Heart right ventricle (tissue), 16 donors: ENCODE results near the gene DPP10. TPM values are rescaled to one million over a fixed set of nuclear protein-coding genes. Genes with fewer than 3 reads are reported as not detected.

Experiments
- ATAC-seq, 8 donors: fragments of 200-7000 bp; cut with Tn5 transposase; one replicate each; pipeline ENCODE4 v1.9.1; 2020; ENCODE audit warnings: mild to moderate bottlenecking in 8 of 8, moderate library complexity in 8 of 8, moderate number of reproducible peaks in 1 of 8
- DNase-seq, 2 donors: peaks; one replicate each; pipeline ENCODE4 v3.0.0-alpha.2; 2020
- H3K27ac ChIP-seq, 10 donors: fragments of 200-600 bp; sonication (generic) in 2 of 10; one replicate each; pipeline versions ENCODE4 v1.5.0 to v1.8.0; 2020 to 2022; ENCODE audit warnings: mild to moderate bottlenecking in 3 of 10
- H3K27me3 ChIP-seq, 7 donors: fragments of 200-600 bp; one replicate each; pipeline ENCODE4 v1.8.0; 2021 to 2022; ENCODE audit warnings: mild to moderate bottlenecking in 2 of 7
- H3K36me3 ChIP-seq, 9 donors: fragments of 200-600 bp; sonication (generic) in 1 of 9; one replicate each; pipeline versions ENCODE4 v1.5.0 to v1.8.0; 2020 to 2022; ENCODE audit warnings: mild to moderate bottlenecking in 2 of 9
- H3K4me1 ChIP-seq, 9 donors: fragments of 200-600 bp; sonication (generic) in 1 of 9; one replicate each; pipeline versions ENCODE4 v1.5.0 to v1.8.0; 2020 to 2022; ENCODE audit warnings: mild to moderate bottlenecking in 4 of 9
- H3K4me3 ChIP-seq, 10 donors: fragments of 200-600 bp; sonication (generic) in 2 of 10; one replicate each; pipeline versions ENCODE4 v1.5.0 to v1.8.0; 2020 to 2022; ENCODE audit warnings: mild to moderate bottlenecking in 7 of 10, moderate library complexity in 2 of 10
- H3K9me3 ChIP-seq, 11 donors: fragments of 200-600 bp in 10 of 11; sonication (generic) in 2 of 11; one replicate each; pipeline versions ENCODE4 v1.5.0 to v1.8.0; 2013 to 2022; ENCODE audit warnings: mild to moderate bottlenecking in 2 of 11, control low read depth in 1 of 11, moderate library complexity in 1 of 11
- CTCF ChIP-seq, 9 donors: fragments of 200-600 bp; sonication (generic) in 2 of 9; IDR thresholded peaks; one replicate each; pipeline versions ENCODE4 v1.5.0 to v1.8.0; 2021 to 2022; ENCODE audit warnings: antibody characterized with exemption in 9 of 9, mild to moderate bottlenecking in 5 of 9, moderate library complexity in 1 of 9
- WGBS, 2 donors: extraction: QIAGEN DNeasy Blood & Tissue Kit; methylation state at CpG; one replicate each; pipeline ENCODE4 v1.1.7; 2013; ENCODE audit warnings: inconsistent platforms in 1 of 2; 5-methylcytosine and 5-hydroxymethylcytosine counted together
- intact Hi-C, 10 donors: fragments of 100-400 bp; cut with DNase I; formaldehyde crosslinking; loops; one replicate each; pipeline versions ENCODE4 v1.11.1 to v1.14.2; 2022
- polyA plus RNA-seq, 2 donors: library from polyadenylated mRNA; stranded (reverse); fragments of 200-250 nt; gene quantifications; one replicate each; pipeline ENCODE4 v1.2.3, GENCODE V29; 2013
- total RNA-seq, 10 donors: library from RNA; stranded (reverse); fragmentation: NEBNext Ultra II Directional in 3 of 10; extraction: Animal tissue kit (Norgen Biotek cat#: 25700) in 3 of 10; gene quantifications; one replicate each; pipeline versions ENCODE4 v1.2.1 to v1.2.4, GENCODE V29; 2021 to 2023
- donor health status: Arrhythmogenic right ventricular cardiomyopathy.
- donor health status: ischemic (EF 13 %, LVEDD 7.1; RV severe dilation, severe dysfunction).
- donor health status: healthy with polysubstance abuse.
- donor health status: DM: no; HTN: yes; CAD: no.
- donor health status: DM: no; HTN: no; CAD: no.
- donor health status: ischemic (EF 25% LVEDD 6.9; RV normal size, moderate dysfunction).
- donor health status: ischemic (EF 25% LVEDD 5.7; RV mildly dilated, moderate dysfunction).
- donor health status: healthy.
- donor health status: DM: yes; HTN: yes; CAD: no.
- donor health status: Ischemic cardiomyopathy.
- donor health status: ischemic (EF 35%, LVEDD 5.7; RV mildly dilated, moderate dysfunction).
- donor health status: nonischemic (EF 11% LVEDD 7.7; RV severe dilation, severe dysfunction).
- donor health status: DM: yes; HTN: yes; CAD: no.
- donor health status: PGD.
- donor health status: ischemic (EF 29% LVEDD 5.4; RV normal size, mild dysfunction).
- donor health status: nonischemic (EF 23%, LVEDD 6.1; RV moderate dilation, normal function).

The DPP10 gene
- total and polyA plus RNA-seq, 12 donors: 0.15 to 0.49 (median 0.38) TPM; not detected in 9

DNA sequence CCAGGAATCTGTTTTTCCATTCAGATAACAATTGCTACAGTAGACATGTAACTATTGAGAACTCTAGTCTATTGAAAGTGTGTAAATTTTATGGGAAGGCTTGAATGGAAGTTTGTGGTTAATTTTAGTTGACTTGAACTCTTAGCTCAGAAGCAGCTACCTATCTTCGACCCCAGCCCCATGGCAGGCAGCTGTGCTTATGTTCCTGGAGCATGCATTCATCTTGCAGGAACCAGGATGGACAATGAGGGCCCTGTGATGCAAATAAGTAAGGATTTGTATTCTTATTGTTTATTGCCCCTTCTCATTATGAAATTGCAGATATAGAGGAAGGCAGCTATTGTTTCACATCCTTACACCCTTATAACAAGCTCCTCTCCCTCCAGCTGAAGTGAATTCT is 1252.2 kb downstream of the DPP10 start:
- Histone ChIP-seq H3K27ac (no peak overlapping the region), H3K36me3 (no peaks in the 10 kb centered on the region), H3K27me3 (no peaks in the 10 kb centered on the region), H3K9me3 (peaks cover 0 to 36% (median 0%) of the 10 kb centered on the region in 11 donors), H3K4me1 (no peaks in the 10 kb centered on the region), H3K4me3 (no peak overlapping the region)
- intact Hi-C loops: no loop called here
- 67 to 76% methylated on average over 1 of the region's 1 CpG for WGBS, 2 donors
- ATAC-seq: no peak
- TF ChIP-seq CTCF (IDR thresholded peaks at IDR 0.05): no peak
- DNase-seq: no peak

DNA sequence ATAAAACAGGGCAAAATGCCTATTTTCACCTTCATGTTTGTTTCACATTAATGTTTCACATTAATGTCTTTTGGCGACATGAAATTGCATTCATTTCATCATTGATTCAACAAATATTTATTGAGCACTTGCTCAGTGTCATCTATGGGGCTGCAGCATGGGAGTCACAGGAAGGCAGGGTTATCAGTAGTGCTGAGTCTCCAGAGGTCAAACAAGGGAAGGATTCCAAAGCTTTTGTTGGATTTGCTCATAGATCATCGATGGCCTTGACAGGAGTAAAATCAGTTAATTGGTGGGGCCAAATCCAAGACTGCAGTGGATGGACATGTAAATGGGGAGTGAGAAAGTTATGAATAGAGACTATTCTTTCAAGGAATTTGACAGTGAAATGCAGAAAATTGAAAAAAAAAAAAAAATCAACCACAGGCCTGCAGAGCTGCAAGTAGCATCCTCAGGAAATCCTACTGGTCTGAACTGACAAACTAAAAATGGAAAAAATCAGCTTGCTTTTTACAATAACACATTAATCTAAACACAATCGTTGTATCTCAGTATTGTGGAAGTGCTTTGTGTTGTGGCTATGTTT is 1290.8 kb downstream of the DPP10 start:
- no peak for DNase-seq
- Histone ChIP-seq H3K27me3 (peaks cover 0 to 4% (median 0%) of the 10 kb centered on the region in 7 donors), H3K9me3 (peaks cover 0 to 5% (median 0%) of the 10 kb centered on the region in 11 donors), H3K4me1 (no peaks in the 10 kb centered on the region), H3K4me3 (no peak overlapping the region), H3K36me3 (no peaks in the 10 kb centered on the region), H3K27ac (no peak overlapping the region)
- WGBS, 2 donors: 42 to 46% methylated on average over 3 of the region's 3 CpGs
- ATAC-seq: no peak
- intact Hi-C loops: no loop called here
- no peak for TF ChIP-seq CTCF (IDR thresholded peaks at IDR 0.05)

DNA sequence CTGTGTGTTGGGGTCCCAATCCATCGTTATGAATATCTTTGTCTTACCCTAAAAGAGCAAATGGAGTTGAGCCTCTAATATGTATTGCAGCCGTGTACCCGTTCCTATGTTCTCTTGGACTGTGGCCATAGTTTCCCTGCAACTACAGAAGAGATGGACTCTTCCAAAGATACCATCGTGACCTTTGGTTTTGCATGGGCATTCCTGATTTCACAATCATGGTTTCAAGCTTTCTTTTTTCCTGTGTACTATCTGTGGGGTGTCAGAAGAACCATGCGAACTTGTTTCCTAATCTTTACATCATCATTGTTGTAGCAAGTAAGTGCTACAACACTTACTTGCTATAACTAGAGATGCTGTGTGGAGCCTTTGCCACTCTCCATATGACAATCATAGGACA is 1295.7 kb downstream of the DPP10 start:
- DNase-seq (no peak), ATAC-seq (no peak)
- no peaks in the 10 kb centered on the region for H3K36me3 ChIP-seq
- 81 to 86% methylated on average over 5 of the region's 5 CpGs for WGBS, 2 donors
- intact Hi-C loops: no loop called here
- H3K4me3 ChIP-seq: no peak overlapping the region
- TF ChIP-seq CTCF (IDR thresholded peaks at IDR 0.05): no peak
- H3K9me3 ChIP-seq: peaks cover 0 to 6% (median 0%) of the 10 kb centered on the region in 11 donors
- H3K4me1 ChIP-seq: no peaks in the 10 kb centered on the region
- H3K27me3 ChIP-seq: peaks cover 0 to 4% (median 0%) of the 10 kb centered on the region in 7 donors
- H3K27ac ChIP-seq: no peak overlapping the region

- Histone ChIP-seq H3K27ac (no peak overlapping the region), H3K36me3 (no peaks in the 10 kb centered on the region), H3K4me3 (no peak overlapping the region), H3K4me1 (no peaks in the 10 kb centered on the region), H3K9me3 (peaks cover 0 to 6% (median 0%) of the 10 kb centered on the region in 11 donors), H3K27me3 (peaks cover 0 to 4% (median 0%) of the 10 kb centered on the region in 7 donors)
- no peak for TF ChIP-seq CTCF (IDR thresholded peaks at IDR 0.05)
- no peak for DNase-seq
- 80 to 96% methylated on average over 4 of the region's 4 CpGs for WGBS, 2 donors
- no peak for ATAC-seq
- intact Hi-C loops: no loop called here
Measured at GRCh38 chr2:115739574-115739973, 1297.1 kb downstream of the DPP10 start.
